PC-3 (cell line): ENCODE data around the gene APOBEC2.
"Not testable (repeated sequence)": the region's sequence is repeated elsewhere in the genome, so short reads cannot be mapped to it uniquely, and the experiment has no call there.

Source experiments
- CTCF ChIP-seq: fragments of 300-600 bp; sonication (generic); conservative IDR thresholded peaks from 2 replicates; pipeline ENCODE4 v1.5.1; 2017; ENCODE audit warnings: antibody characterized with exemption, low read depth, mild to moderate bottlenecking, low read length
- EZH2 ChIP-seq: fragments of 300-600 bp; sonication (generic); IDR thresholded peaks from one replicate; pipeline ENCODE4 v1.6.1; 2017; ENCODE audit warnings: antibody characterized with exemption, mild to moderate bottlenecking, low read length; ENCODE audit not compliant: unreplicated experiment

- TF ChIP-seq CTCF, EZH2: not testable (repeated sequence)
Measured at GRCh38 chr6:41006980-41007379, 46.0 kb upstream of the APOBEC2 start.
